Measurements from ENCODE around the gene CBR3.

DNA sequence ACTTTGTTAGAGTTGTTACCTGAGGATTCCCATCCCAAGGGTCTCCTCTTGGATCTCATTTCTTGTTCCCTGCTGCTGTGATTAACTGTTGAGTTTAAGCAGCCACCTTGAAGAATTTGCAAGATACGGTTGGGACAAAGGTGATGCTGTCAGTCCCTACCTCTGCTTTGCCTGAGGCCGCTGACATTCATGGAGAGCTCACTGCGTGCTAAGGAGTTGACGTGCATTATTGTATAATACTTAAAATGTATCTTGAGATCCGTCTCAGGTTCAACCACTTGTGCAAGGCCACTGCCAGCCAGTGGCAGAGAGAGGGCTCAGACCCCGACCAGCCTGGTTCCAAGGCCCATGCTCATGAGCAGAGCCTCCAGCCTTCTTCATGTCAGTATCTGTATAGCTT, 35.9 kb downstream of the CBR3 start:
- no peak for TF ChIP-seq ZNF530 (tag by site-specific recombination; IDR thresholded peaks at IDR 0.05; ENCODE audit: low read depth)
- TF ChIP-seq, protein P1, sequence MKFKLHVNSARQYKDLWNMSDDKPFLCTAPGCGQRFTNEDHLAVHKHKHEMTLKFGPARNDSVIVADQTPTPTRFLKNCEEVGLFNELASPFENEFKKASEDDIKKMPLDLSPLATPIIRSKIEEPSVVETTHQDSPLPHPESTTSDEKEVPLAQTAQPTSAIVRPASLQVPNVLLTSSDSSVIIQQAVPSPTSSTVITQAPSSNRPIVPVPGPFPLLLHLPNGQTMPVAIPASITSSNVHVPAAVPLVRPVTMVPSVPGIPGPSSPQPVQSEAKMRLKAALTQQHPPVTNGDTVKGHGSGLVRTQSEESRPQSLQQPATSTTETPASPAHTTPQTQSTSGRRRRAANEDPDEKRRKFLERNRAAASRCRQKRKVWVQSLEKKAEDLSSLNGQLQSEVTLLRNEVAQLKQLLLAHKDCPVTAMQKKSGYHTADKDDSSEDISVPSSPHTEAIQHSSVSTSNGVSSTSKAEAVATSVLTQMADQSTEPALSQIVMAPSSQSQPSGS (tag by site-specific recombination; IDR thresholded peaks at IDR 0.05; ENCODE audit: low read depth) = no peak
- no peak for TF ChIP-seq ZNF792 (tag by site-specific recombination; IDR thresholded peaks at IDR 0.05)
